ENCODE measurements around the gene APOF.

The APOF gene

DNA sequence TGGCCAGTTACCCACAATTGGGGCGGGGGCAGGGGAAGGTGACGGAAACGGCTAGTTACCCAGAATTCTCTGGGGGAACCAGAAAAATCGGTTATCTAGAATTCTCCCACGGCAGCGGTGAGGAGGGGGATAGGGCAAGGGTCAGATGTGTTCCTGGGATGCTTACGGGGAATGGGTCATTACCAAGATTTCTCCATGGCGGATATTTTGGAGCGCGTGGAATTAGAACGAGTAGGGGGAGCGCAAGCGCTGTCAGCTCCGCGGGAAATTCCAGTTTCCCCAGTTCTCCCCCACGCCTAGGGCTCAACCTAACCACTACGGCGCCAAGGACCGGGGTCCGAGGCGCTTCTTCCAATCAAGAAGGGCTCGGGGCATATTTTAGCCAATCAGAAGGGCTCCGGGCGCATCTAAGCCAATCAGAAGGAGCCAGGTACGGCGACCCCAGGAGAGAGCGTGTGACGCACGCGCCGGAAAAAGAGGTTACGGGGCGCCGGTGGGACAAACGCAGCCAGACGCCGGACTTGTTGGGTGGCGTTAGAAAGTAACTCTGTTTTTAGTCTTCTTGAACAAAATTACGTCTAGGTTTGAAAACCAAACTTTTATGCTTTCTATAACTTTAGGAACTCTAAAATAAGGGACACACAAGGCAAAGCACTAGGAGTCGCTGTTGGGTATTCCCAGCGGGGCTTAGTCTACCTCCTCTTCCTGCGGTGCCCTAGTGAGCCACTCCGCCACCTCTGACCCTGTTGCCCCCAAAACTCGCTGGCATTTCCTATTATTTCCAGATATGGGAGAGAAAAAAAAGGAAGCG, 28.8 kb downstream of the APOF start, which contains the start of gene PAN2:
Gene PAN2 (minus strand): TSS at position 322 of the 811 bp plus-strand sequence. CDS start 906 bp downstream, outside the sequence.
- Histone ChIP-seq H3K9me3 (ENCODE audit: control insufficient read depth, insufficient read depth, low read length) (no peaks in the 10 kb centered on the region), H3K27me3 (ENCODE audit: control insufficient read depth, low read length) (no peaks in the 10 kb centered on the region), H3K4me2 (ENCODE audit: low read length) (peak within 1 kb of the TSS; percentile 99), H3K9me2 (replicated peaks; ENCODE audit: control insufficient read depth, low read length) (no peaks in the 10 kb centered on the region), H3K4me3 (ENCODE audit: low read length) (peak within 1 kb of the TSS; percentile 94), H4K20me1 (ENCODE audit: control insufficient read depth, insufficient read depth, low read depth, low read length) (no peaks in the 10 kb centered on the region), H3K4me1 (ENCODE audit: control insufficient read depth, low read length) (peaks cover 57% of the 10 kb centered on the region), H3K27ac (ENCODE audit: low read depth, low read length) (peak within 1 kb of the TSS; percentile 88), H3F3A (ENCODE audit: control insufficient read depth, insufficient read depth) (peaks cover 23% of the 10 kb centered on the region), H3K36me3 (ENCODE audit: control insufficient read depth, low read length) (peaks cover 22% of the 10 kb centered on the region), H3K79me2 (ENCODE audit: control insufficient read depth, low read length) (peaks cover 33% of the 10 kb centered on the region)
- TF ChIP-seq, protein P1, sequence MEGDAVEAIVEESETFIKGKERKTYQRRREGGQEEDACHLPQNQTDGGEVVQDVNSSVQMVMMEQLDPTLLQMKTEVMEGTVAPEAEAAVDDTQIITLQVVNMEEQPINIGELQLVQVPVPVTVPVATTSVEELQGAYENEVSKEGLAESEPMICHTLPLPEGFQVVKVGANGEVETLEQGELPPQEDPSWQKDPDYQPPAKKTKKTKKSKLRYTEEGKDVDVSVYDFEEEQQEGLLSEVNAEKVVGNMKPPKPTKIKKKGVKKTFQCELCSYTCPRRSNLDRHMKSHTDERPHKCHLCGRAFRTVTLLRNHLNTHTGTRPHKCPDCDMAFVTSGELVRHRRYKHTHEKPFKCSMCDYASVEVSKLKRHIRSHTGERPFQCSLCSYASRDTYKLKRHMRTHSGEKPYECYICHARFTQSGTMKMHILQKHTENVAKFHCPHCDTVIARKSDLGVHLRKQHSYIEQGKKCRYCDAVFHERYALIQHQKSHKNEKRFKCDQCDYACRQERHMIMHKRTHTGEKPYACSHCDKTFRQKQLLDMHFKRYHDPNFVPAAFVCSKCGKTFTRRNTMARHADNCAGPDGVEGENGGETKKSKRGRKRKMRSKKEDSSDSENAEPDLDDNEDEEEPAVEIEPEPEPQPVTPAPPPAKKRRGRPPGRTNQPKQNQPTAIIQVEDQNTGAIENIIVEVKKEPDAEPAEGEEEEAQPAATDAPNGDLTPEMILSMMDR (IDR thresholded peaks at IDR 0.05; ENCODE audit: low read depth, low read length, poor library complexity, severe bottlenecking) = peak; percentile 65
- no peak for TF ChIP-seq EZH2phosphoT487 (IDR thresholded peaks at IDR 0.05; ENCODE audit: borderline replicate concordance, low read length)

- Histone ChIP-seq H3K79me2 (ENCODE audit: control insufficient read depth, low read length) (peaks cover 31% of the 10 kb centered on the region), H4K20me1 (ENCODE audit: control insufficient read depth, insufficient read depth, low read depth, low read length) (no peaks in the 10 kb centered on the region), H3K9me3 (ENCODE audit: control insufficient read depth, insufficient read depth, low read length) (no peaks in the 10 kb centered on the region), H3K36me3 (ENCODE audit: control insufficient read depth, low read length) (peaks cover 27% of the 10 kb centered on the region), H3K4me1 (ENCODE audit: control insufficient read depth, low read length) (peaks cover 51% of the 10 kb centered on the region), H3K4me3 (ENCODE audit: low read length) (peak overlapping the region; percentile 94), H3K9me2 (replicated peaks; ENCODE audit: control insufficient read depth, low read length) (no peaks in the 10 kb centered on the region), H3K27ac (ENCODE audit: low read depth, low read length) (peak overlapping the region; percentile 88), H3K4me2 (ENCODE audit: low read length) (peak overlapping the region; percentile 99), H3K27me3 (ENCODE audit: control insufficient read depth, low read length) (no peaks in the 10 kb centered on the region), H3F3A (ENCODE audit: control insufficient read depth, insufficient read depth) (peaks cover 17% of the 10 kb centered on the region)
- no peak for TF ChIP-seq EZH2phosphoT487 (IDR thresholded peaks at IDR 0.05; ENCODE audit: borderline replicate concordance, low read length)
- TF ChIP-seq, protein P1 (IDR thresholded peaks at IDR 0.05; ENCODE audit: low read depth, low read length, poor library complexity, severe bottlenecking) = no peak
These were observed 29.4 kb downstream of the APOF start for GRCh38 chr12:56333197-56333678.

DNA sequence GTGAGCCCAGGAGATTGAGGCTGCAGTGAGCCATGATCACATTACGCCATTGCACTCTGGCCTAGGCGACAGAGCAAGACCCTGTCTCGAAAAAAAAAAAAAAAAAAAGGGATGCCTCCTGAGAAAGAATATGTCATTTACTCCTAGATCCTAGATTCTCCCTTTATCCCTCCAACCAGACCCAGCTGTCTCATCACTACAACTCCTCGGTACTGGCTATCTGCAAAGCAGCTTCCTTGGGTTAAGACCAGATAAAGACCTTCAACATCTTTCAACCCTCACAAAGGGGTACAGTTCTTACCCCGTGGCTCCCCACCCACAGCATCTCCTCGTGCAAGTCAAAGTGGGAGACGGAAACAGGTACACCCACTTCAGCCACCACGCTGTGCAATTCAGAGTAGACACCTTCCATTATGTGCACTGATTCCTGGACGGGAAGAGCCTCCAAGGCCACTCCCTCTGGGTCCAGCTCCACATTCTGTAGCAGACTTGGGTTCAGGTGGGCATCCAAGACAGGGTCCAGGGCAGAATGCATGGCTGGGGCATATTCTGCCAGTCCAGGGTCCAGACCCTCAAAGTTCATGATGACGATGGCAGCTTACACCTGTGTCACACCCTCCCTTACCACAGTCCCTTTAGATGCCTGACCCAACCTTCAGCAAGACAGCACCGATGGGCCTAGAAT, 30.0 kb downstream of the APOF start:
- Histone ChIP-seq H3K4me3 (ENCODE audit: low read length) (peak overlapping the region; percentile 94), H3K9me2 (replicated peaks; ENCODE audit: control insufficient read depth, low read length) (no peaks in the 10 kb centered on the region)

More for the DNA sequence above, 30.0 kb downstream of the APOF start:
- peaks cover 30% of the 10 kb centered on the region for H3K79me2 ChIP-seq (ENCODE audit: control insufficient read depth, low read length)
- peak overlapping the region; percentile 88 for H3K27ac ChIP-seq (ENCODE audit: low read depth, low read length)
- H3K4me2 ChIP-seq (ENCODE audit: low read length) = peak overlapping the region; percentile 99
- peaks cover 33% of the 10 kb centered on the region for H3K36me3 ChIP-seq (ENCODE audit: control insufficient read depth, low read length)
- no peaks in the 10 kb centered on the region for H3K9me3 ChIP-seq (ENCODE audit: control insufficient read depth, insufficient read depth, low read length)
- no peak for TF ChIP-seq EZH2phosphoT487 (IDR thresholded peaks at IDR 0.05; ENCODE audit: borderline replicate concordance, low read length)
- TF ChIP-seq, protein P1 (IDR thresholded peaks at IDR 0.05; ENCODE audit: low read depth, low read length, poor library complexity, severe bottlenecking) = no peak
- H3F3A ChIP-seq (ENCODE audit: control insufficient read depth, insufficient read depth) = peaks cover 11% of the 10 kb centered on the region
- H3K4me1 ChIP-seq (ENCODE audit: control insufficient read depth, low read length) = peaks cover 45% of the 10 kb centered on the region
- no peaks in the 10 kb centered on the region for H4K20me1 ChIP-seq (ENCODE audit: control insufficient read depth, insufficient read depth, low read depth, low read length)
- no peaks in the 10 kb centered on the region for H3K27me3 ChIP-seq (ENCODE audit: control insufficient read depth, low read length)
